GM23338 (cell line): Measurements from ENCODE around the gene DDX50.

Source experiments
- CREB1 ChIP-seq: fragments of 250-450 bp; sonication (Bioruptor Pico); IDR thresholded peaks from 2 replicates; pipeline ENCODE4 v1.5.0; 2020; ENCODE audit warnings: low read depth, mild to moderate bottlenecking, moderate library complexity
- CTCF ChIP-seq, 2 experiments: fragments of 200-600 bp in 1 of 2; sonication (generic) in 1 of 2; conservative IDR thresholded peaks; 2 replicates each; pipeline versions ENCODE4 v1.5.1 to v1.6.1; 2016 to 2017; ENCODE audit warnings: antibody characterized with exemption in 2 of 2, low read depth in 2 of 2, mild to moderate bottlenecking in 2 of 2, moderate library complexity in 1 of 2
- ETS1 ChIP-seq: IDR thresholded peaks from 2 replicates; pipeline ENCODE4 v1.6.1; 2016; ENCODE audit warnings: antibody characterized with exemption
- EZH2 ChIP-seq: fragments of 200-600 bp; sonication (generic); IDR thresholded peaks from one replicate; pipeline ENCODE4 v1.8.0; 2017; ENCODE audit warnings: antibody characterized with exemption, mild to moderate bottlenecking, low read depth; ENCODE audit not compliant: unreplicated experiment
- EZH2phosphoT487 ChIP-seq: fragments of 200-600 bp; sonication (generic); IDR thresholded peaks from one replicate; pipeline ENCODE4 v1.8.1; 2018; ENCODE audit warnings: antibody characterized with exemption; ENCODE audit not compliant: unreplicated experiment
- ZNF114 ChIP-seq: fragments of 250-450 bp; sonication (Bioruptor Pico); IDR thresholded peaks from 2 replicates; pipeline ENCODE4 v1.5.0; 2020; ENCODE audit warnings: mild to moderate bottlenecking, moderate library complexity
- TF ChIP-seq, protein P1 (sequence below): IDR thresholded peaks from one replicate; pipeline ENCODE4 v1.6.1; 2018; ENCODE audit warnings: antibody characterized with exemption; ENCODE audit not compliant: unreplicated experiment

DNA sequence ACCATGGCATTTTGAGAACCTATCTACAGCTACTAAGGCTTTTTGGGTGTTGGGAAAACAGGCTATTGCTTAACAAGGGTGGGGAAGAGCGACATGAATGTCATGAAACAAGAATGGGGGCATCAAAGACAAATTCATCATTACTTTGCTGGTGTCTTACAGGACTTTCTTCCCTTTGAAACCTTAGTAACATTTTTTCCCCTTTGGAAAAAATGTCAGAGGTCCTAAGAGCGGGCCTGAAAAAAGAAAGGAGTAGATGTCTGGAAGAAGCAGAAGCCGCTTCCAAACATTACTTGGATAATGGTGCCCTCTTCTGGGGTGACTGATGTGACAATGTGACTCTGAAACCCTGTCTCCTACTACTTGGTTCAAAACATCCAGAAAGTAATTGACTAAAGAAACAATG is 3.8 kb upstream of the DDX50 start:
- peak; percentile 78 to 85 for TF ChIP-seq CTCF (conservative IDR thresholded peaks at IDR 0.05; ENCODE audit: low read depth in 2 of 2)
- no peak for TF ChIP-seq CREB1 (CRISPR knock-in tag)
- TF ChIP-seq EZH2 = no peak
- TF ChIP-seq ETS1 = no peak
- TF ChIP-seq, protein P1, sequence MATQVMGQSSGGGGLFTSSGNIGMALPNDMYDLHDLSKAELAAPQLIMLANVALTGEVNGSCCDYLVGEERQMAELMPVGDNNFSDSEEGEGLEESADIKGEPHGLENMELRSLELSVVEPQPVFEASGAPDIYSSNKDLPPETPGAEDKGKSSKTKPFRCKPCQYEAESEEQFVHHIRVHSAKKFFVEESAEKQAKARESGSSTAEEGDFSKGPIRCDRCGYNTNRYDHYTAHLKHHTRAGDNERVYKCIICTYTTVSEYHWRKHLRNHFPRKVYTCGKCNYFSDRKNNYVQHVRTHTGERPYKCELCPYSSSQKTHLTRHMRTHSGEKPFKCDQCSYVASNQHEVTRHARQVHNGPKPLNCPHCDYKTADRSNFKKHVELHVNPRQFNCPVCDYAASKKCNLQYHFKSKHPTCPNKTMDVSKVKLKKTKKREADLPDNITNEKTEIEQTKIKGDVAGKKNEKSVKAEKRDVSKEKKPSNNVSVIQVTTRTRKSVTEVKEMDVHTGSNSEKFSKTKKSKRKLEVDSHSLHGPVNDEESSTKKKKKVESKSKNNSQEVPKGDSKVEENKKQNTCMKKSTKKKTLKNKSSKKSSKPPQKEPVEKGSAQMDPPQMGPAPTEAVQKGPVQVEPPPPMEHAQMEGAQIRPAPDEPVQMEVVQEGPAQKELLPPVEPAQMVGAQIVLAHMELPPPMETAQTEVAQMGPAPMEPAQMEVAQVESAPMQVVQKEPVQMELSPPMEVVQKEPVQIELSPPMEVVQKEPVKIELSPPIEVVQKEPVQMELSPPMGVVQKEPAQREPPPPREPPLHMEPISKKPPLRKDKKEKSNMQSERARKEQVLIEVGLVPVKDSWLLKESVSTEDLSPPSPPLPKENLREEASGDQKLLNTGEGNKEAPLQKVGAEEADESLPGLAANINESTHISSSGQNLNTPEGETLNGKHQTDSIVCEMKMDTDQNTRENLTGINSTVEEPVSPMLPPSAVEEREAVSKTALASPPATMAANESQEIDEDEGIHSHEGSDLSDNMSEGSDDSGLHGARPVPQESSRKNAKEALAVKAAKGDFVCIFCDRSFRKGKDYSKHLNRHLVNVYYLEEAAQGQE = no peak
- TF ChIP-seq EZH2phosphoT487 = no peak
- TF ChIP-seq ZNF114 = no peak
